Stimulated activated CD4-positive, alpha-beta T cell treated with anti-CD3 and anti-CD28 coated beads, Interleukin-15, amount 100 ng/mL, for 48 hours (primary cell): Measurements from ENCODE around the gene FEN1.

Experiments used
- DNase-seq, 2 donors: peaks; one replicate each; pipeline ENCODE4 v3.0.0-alpha.2; 2020; ENCODE audit warnings: low read depth in 2 of 2

The FEN1 gene, protein sequence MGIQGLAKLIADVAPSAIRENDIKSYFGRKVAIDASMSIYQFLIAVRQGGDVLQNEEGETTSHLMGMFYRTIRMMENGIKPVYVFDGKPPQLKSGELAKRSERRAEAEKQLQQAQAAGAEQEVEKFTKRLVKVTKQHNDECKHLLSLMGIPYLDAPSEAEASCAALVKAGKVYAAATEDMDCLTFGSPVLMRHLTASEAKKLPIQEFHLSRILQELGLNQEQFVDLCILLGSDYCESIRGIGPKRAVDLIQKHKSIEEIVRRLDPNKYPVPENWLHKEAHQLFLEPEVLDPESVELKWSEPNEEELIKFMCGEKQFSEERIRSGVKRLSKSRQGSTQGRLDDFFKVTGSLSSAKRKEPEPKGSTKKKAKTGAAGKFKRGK

DNA sequence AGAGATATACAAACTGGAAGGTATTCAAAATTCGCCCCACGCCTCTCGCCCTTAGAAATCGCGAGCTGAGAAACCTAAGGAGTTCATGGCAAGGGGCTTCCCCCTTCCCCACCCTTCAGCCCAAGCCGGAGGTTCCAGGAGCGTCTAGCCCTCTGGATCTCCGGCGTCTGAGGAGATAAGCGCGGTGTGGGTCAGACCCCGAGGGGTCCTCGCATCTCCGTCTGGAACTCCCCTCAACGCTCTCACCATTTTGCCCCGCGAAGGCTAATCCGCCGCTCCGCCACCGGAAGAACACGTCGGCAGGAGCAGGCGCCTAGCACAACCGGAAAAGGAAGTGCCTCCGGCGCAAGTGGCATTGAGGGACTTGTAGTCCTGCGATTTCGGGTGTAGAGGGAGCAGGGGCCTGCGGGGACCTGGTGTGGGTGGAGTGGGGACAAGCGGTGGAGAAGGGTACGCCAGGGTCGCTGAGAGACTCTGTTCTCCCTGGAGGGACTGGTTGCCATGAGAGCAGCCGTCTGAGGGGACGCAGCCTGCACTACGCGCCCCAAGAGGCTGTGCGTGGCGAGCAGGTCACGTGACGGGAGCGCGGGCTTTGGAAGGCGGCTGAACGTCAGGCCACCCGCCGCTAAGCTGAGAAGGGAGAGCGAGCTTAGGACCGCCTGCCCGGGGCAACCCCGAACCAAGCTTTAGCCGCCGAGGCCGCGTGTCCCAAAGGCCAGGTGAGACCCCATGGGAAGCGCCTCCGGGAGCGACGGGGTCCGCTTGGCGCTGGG lies at the start of gene FEN1, which contains the start of gene TMEM258:
Gene FEN1 (plus strand): TSS at position 602 of the 773 bp plus-strand sequence. CDS start 2,451 bp downstream, outside the sequence.
Gene TMEM258 (minus strand): TSS at position 290 of the 773 bp plus-strand sequence. CDS start 41 bp downstream, at position 249.
- peak; percentile 80 to 86 for DNase-seq

GRCh38 chr11:61743486-61744095 lies 49.1 kb upstream of the FEN1 start:
- DNase-seq, result no peak

- no peak for DNase-seq
Observed at GRCh38 chr11:61744181-61744580, 48.5 kb upstream of the FEN1 start.

- no peak for DNase-seq
Observed at GRCh38 chr11:61744609-61745156, 48.0 kb upstream of the FEN1 start.

GRCh38 chr11:61745781-61746441 lies 46.8 kb upstream of the FEN1 start:
- no peak for DNase-seq

DNA sequence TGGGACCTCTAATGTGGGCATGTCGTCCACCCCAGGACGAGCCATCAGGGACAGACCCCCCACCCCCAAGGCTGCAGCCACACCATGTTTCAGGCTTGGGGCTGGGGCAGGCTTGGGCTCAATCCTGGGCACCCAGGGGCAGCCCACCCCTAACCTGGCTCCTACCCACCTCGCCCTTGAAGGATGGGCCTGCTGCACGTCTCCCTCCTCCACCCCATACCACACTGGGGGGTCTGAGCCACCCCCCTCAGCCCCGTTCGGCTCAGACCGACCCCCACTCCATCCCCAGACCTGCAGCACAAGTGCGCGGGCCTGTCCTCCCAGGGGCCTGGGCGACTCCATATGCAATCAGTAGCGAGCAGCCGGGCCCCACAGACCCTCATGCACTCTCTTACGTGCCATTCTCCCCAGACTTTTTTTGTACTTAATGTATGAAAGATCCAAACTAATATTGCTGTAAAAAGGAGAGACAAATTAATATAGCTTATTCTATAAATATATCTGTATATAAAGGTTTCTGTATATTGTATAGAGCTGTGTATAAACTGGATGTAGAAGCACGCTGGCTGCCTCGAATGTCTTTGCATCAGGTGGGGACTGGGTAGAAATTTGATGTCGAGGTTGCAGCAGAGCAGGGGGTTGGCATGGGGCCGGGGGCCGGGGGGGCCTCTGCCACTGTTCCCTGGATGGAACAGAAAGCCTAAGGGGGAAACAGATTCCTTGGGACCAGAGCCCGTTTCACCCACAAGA lies 46.1 kb upstream of the FEN1 start:
- DNase-seq, result no peak

- DNase-seq, result peak in 1 of 2 donors; percentile 39
Observed at GRCh38 chr11:61747192-61747966, 45.3 kb upstream of the FEN1 start.

GRCh38 chr11:61747967-61748285 lies 44.8 kb upstream of the FEN1 start:
- DNase-seq, result no peak

DNA sequence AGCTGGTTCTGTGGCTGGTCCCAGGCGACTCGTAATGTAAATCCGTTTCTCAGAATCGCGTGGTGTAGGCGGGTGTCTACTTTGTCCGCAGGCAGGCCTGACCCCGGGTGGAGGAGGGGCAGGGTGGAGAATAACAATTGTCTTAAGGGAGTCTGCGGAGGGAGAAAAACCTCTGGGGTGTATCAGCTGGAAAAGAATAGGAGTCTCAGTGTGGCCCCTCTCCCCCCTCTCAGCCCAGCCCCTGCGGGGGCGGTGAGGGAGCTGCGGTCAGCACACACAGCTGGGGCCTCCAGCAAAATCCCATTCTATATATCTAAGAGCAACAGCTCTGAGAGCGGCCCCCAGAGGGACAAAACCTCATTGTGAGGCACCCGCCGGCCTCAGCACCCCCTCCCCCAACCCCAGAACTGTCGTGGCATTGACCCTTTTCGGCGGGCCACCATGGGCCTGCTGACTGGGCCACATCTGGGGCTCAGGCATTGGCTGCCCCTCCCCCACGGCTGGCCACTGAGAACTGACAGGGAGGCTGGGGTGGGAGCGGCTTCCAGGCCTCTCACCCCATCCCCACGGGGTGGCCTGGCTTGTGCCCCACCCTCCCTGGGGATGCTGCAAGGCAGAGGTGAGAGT lies 43.0 kb upstream of the FEN1 start:
- no peak for DNase-seq

GRCh38 chr11:61750631-61751273 lies 42.0 kb upstream of the FEN1 start:
- no peak for DNase-seq

DNA sequence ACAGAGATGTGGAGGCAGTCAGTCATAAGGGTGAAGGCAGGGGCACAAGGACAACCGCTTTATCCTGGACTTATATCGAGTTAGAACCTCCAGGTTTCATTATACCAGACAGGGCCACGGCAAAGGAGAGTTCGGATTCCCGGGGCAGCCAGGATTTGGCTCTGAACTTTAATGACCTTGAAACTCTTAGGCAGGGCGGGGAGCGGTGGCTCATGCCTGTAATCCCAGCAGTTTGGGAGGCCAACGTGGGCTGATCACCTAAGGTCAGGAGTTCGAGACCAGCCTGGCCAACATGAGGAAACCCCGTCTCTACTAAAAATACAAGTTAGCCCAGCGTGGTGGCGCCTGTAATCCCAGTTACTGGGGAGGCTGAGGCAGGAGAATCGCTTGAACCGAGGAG lies 41.3 kb upstream of the FEN1 start:
- DNase-seq, result no peak

- DNase-seq, result peak in 1 of 2 donors; percentile 44
Observed at GRCh38 chr11:61752117-61752924, 40.4 kb upstream of the FEN1 start, which contains the start of gene MYRF. Gene MYRF (plus strand): TSS chr11:61752636. CDS start chr11:61752745, 109 bp downstream.

DNA sequence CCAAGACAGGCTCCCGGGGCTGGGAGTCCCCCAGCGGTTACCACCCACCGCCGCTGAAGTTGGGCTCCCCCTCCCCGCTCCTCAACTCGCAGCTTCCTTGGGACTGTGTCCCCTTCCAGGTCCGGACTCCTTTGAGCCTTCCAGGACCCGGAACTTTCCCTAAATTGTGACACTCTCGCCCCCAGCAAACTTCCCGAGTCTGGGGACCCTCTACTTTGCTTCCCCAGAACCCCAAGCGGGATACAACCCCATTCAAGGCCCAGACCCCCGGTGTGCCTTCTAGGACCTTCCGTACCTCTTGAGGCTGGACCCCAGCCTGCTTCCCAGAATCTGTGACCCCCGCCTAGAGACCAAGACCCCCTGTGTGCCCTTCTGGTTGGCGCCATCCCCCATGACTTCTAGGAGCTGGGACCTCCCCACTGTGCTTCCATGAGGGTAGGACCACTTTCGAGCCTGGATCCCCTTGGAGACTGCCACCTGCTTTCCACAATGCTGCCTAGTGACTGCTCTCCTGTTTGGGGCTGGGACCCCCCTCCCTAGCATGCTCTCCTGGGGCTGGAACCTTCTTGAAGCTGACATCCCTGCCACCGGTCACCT lies 39.7 kb upstream of the FEN1 start:
- no peak for DNase-seq

DNA sequence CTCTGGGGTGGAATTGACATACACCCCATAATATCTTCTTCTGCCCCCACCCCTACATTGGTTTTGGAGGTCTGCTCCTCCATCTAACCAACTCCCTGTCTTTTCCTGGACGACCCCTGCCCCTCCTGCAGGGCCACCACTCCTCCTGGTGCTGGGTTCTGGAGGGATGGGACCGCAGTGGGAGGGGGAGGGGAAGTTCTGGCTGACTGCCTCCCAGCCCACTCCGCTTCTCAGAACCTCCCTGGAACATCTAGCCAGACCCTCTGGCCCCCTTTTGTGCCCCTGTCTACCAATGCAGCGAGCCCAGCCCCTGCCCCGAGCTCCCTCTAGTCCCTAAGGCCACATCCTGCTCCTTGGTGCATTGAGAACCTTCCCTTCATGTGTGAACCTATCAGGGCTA lies 39.0 kb upstream of the FEN1 start:
- no peak for DNase-seq

DNA sequence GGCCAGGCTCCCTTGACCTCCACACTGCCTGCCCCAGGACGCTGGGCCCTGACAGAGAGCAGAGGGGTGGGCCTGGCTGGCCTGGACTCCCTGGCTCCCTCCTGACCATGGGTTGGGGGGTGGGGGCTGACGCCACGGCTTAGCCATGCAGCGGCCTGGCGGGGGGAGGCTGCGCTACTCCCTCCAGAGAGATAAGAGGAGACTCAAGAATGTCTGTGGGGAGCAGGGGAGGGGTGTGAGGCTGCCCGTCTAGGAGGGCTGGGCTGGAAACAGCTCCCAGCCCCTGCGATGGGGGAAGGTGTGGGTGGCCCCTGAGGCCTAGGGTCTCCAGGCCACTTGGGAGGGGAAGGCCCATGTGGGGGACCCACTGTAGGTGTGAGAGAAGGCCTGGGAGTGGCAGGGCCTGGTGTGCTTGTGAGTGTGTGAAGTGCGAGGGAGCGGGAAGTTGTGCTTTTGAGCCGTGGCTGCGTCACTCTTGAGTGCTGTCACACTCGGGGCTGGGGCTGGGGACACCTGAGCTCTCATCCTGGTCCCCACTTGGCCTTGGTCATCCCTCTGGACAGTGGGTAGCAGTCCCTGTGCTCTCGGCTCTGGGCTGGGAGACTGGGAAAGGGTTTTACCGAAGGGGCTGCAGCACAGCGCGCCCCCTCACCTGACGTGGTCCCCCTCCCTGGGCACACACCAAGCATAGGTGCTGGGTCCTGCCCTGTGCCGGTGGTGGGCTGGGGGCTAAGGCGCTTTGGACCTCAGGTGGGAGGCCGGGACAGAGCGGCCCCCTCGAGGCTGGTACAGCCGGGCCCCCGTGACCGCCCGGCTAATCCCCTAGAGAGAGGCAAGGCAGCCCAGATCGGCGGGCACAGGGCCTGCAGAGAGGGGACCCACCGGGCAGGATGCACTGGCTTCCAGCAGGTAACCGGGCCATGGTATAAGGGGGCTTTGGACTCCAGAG lies 37.9 kb upstream of the FEN1 start:
- DNase-seq, result no peak

- no peak for DNase-seq
Observed at GRCh38 chr11:61756147-61756451, 36.6 kb upstream of the FEN1 start.
